ENCODE results near the gene MBD6.
"Not testable (repeated sequence)": the region's sequence is repeated elsewhere in the genome, so short reads cannot be mapped to it uniquely, and the experiment has no call there.

DNA sequence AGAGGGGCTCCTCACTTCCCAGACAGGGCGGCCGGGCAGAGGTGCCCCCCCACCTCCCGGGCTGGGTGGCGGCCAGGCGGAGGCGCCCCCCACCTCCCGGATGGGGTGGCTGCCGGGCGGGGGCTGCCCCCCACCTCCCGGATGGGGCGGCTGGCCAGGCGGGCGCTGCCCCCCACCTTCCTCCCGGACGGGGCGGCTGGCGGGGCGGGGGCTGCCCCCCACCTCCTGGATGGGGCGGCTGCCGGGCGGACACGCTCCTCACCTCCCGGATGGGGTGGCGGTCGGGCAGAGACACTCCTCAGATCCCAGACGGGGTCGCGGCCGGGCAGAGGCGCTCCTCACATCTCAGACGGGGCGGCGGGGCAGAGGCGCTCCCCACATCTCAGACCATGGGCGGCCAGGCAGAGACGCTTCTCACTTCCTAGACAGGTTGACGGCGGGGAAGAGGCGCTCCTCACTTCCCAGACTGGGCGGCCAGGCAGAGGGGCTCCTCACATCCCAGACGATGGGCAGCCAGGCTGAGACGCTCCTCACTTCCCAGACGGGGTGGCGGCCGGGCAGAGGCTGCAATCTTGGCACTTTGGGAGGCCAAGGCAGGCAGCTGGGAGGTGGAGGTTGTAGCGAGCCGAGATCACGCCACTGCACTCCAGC, 27.4 kb upstream of the MBD6 start:
- not testable (repeated sequence) for TF ChIP-seq SUZ12 (IDR thresholded peaks at IDR 0.05; ENCODE audit: extremely low read depth, insufficient read depth, insufficient read length); ZNF274 (IDR thresholded peaks at IDR 0.05; ENCODE audit: low read depth, low read length); YY1 (IDR thresholded peaks at IDR 0.05; ENCODE audit: insufficient read depth, insufficient read length)
